Fibroblast of skin of right biceps (primary cell): ENCODE measurements around the gene FGGY.
"Not testable (repeated sequence)": the region's sequence is repeated elsewhere in the genome, so short reads cannot be mapped to it uniquely, and the experiment has no call there.

Experiments
- DNase-seq: peaks from one replicate; pipeline ENCODE4 v3.0.0-alpha.2; 2013

FGGY gene

DNA sequence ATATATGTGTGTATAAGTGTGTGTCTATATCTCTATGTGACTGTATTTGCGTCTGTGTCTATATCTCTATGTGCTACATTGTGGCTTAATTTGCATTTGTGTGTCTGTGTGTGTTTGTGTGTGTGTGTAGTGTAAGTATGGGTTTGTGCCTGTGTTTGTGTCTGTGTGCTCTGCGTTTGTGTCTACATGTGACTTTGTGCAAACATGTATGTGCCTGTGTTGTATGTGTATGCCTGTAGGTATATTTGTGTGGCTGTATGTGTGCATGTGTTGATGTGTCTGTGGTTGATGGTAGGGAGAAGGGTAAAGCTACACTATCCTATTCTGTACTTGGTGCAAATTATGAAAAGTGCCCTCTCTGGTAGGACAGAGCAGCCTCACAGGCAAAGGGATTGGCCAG, 7.3 kb upstream of the FGGY start:
- DNase-seq, result no peak

DNA sequence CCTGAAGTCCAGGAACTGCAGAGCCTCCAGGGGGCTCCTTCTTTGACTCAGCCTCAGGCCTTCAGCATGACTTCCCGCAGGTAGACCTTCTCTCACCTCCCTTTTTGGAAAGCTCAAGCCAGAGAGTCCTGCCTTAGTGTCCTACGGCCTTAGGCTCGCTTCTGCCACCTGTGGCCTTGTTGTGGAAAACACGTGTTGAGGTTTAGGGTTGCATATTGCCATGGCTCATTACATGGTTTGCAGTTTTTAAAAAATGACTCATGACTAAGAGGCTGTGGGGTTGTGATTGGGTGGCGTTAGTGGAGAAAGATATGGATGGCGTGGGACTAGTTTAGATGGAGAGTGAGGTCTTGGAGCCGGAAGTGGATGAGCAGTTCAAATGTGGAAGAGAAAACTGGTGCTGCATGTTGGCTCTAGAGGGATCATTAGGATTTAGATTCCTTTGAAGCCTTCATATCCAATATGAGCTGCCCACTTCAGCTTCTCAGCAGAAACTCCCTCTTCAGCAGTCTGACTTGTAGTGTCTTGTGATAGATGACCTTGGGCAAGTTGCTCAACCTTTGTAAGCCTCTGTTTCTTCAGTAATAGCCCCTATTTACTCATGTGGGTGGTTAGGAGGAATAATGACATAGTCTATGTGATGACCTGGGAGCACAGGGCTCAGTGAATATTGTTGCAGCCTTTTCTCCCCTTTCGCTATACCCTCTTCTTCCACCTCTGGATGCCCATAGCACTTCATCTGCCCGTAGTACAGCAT, 6.5 kb upstream of the FGGY start:
- DNase-seq, result peak; percentile 54

DNA sequence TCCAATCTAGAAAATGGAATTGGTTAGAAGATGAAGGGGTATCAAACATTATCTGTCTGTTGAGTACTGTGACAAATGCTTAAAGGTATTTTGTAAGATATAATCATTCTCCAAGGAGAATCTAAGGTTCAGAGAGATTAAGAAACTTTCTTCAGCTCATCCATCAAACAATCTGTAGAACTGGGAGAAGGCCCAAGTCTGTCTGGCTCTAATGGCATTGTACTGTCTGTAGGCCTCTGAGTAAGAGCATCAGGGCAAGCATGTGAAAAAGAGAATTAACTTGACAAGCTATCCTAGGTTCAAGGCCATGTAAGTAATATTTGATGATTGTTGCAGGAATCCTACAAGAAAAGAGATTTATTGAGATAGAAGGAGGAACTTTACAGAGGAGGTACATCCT, 5.3 kb upstream of the FGGY start:
- peak; percentile 66 for DNase-seq

DNA sequence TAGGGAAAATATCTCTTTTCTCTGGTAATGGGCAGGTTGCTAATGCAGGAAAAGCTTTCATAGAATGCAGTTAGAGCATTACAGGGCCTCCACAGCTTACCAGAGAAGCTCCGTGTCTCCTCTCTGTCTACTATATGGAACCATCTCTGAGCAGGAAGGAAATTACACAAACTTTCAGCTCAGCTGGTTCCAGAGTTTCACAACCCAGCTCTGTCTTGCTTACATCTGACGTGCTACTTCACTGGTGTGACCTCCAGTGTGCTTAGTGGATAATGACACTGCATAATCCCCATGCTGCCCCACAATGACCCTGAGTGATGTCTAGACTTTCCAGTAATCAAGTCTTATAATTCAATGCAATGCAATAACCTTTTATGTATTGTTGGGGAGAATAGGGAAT, 4.3 kb upstream of the FGGY start:
- no peak for DNase-seq

DNA sequence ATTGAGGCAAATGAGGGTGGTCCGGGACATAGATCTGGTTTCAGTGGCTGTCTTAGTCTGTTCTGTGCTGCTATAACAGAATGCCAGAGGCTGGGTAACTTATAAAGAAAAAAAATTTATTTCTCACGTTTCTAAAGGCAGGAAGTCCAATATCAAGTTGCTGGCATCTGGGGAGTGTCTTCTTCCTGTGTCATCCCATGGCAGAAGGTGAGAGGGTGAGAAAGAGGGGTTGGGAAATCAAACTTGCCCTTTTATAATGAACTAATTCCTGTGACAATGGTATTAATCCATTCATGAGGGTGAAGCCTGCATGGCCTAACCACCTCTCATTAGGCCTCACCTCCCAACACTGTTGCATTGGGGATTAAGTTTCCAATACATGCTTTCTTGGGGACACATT, 3.7 kb upstream of the FGGY start:
- no peak for DNase-seq

DNA sequence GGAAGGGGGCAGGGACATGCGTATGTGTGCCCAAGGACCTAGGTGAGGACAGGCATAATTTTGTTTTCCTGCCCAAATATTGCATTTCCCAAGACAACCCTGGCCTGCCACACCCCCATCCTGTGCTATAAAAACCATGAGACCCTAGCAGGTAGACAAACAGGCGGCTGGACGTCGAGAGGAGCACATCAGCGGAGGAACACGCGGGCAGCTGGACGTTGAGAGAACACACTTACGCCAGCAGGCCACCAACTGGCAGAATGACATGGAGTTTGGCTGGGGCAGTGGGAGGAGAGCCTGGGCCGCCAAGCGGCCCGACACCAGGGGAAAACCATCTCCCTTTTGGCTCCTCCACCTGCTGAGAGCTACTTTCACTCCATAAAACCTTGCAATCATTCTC, 3.0 kb upstream of the FGGY start:
- DNase-seq, result no peak

DNA sequence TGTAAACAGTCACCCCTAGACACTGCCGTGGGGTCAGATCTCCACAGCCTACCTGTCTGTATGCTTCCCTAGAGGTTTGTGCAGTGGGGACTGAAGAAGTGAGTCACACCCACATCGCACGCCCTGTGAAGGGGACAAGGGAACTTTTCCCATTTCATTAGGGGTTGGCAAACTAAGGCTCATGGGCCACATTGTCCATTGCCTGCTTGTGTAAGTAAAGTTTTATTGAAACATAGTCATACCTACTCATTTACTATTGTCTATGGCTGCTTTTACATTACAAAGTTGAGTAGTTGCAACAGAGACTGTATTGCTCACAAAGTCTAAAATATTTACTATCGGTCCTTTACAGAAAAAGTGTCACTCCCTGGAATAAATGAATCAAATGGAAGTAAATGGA, 2.5 kb upstream of the FGGY start:
- DNase-seq, result no peak

DNA sequence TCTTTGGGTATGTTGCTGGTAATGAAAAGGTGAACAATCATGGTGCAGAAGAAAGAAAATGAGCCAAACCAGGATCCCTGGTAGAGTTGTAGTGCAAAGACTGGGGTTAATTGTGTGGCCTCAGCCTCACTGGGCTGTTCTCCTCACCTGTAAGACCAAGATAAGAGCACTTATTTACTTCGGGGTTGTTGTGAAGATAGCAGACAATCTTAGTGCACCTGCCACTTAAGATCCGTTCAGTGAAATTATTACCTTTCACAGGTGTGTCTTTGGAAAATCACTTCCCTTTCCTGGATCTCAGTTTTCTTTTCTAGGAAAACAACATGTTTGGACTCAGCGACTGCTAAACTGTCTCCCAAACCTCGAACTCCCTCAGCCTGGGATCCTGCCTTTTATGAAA, 1.3 kb upstream of the FGGY start:
- no peak for DNase-seq

DNA sequence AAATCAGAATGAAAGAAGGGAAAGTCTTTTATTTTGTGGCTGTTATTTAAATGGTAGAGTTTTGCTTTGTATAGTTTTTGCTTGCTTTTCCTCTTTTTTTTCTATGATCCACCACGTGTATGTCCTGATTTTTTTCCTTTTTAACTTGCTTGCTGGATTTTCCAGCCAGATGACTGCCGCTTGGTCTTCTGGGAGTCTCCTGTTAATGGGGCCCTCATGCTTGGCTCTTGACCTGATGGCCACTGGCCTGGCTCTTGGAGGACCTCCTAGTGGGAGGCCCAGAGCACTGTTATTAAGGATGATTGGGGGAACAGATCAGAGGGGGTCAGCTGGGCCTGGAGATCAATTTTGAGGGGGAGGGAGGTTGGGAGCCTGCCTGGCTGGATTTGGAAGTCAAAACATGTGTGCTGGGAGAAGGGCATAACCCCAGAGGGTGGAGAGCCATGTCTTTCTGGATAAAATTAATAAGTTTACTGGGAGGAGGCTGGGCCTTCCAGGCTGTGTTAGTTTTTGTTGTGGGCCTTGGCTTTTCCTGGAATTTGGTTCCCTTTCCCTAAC, 1.2 kb downstream of the FGGY start:
- DNase-seq, result no peak

DNA sequence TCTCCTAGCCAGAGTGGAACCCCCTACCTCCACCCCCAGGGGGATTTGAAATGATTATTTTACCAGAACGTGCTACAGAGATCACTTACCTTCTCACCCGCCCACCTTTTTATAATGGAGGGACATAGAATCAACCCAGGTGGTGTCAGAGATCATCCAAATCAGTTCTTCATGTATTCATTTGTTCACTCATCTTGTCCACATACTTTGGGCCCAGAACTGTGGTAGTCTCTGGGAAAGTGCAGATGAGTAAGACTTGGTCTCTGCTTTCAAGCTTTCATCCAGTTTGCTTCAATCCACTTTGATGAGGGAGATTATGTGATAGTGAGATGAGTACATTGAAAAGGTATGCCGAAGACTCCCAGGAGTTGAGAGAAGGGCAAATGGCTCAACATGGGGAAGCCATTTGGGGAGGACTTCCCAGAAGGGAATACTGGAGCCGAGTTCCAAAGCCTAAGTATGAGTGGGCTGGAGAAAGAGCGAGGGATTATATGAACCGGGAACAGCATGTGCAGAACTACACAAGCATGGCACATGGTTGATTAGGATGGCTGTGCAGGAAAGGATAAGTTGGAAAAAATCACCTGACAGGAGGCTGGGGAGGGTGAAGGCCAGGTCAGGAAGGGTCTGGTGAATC, 1.9 kb downstream of the FGGY start:
- DNase-seq, result peak; percentile 79

DNA sequence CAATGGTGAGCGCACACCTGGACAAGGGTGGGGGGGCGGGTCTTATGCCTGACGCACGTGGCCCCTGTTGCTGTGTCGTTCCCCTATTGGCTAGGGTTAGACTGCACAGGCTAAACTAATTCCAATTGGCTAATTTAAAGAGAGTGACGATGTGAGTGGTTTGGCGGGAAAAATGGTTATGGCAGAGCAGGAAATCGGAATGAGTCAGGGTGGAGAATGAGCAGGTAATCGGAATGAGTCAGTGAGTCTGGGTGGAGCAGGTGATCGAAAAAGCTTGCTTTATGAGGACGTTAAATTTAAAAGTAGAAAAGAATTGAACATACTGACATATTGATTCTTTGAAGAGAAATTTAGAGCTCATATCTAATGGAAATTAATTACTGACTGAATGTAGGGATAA, 2.8 kb downstream of the FGGY start:
- DNase-seq, result not testable (repeated sequence)

DNA sequence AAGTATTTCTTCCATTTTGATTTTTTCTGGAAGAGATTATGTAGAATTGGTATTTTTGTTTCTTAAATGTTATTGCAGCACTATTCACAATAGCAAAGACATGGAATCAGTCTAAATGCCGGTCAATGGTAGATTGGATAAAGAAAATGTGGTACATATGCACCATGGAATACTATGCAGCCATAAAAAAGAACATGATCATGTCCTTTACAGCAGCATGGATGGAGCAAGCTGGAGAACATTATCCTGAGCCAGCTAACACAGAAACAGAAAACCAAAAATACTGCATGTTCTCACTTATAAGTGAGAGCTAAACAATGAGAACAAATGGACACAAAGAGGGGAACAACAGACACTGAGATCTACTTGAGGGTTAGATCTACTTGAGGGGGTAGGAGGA, 5.4 kb downstream of the FGGY start:
- no peak for DNase-seq

DNA sequence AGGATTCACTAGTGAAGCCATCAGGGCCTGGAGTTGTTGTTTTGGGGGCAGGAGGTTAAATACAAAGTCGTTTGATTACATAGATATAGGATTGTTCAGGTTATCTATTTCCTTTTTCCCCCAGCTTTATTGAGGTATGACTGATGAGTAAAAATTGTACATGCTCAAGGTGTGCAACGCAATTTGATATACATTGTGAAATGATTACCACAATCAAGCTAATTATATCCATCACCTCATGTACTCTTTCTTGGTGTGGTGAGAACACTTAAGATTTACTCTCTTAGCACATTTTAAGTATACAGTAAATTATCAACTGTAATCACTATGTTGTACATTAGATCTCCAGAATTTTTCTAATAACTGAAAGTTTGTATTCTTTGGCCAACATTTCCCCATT, 6.0 kb downstream of the FGGY start:
- DNase-seq, result no peak

DNA sequence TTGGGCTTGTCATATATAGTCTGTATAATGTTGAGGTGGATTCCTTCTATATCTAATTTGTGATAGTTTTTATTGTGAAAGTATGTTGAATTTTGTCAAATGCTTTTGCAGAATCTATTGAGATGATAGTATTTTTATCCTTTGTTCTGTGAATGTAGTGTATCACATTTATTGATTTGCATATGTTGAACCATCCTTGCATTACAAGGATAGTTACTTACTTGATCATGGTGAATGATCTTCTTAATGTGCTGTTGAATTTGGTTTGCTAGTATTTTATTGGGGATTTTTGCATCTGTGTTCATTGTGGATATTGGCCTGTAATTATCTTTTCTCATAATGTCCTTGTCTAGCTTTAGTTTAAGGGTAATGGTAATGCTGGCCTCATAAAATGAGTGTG, 8.3 kb downstream of the FGGY start:
- DNase-seq, result no peak

DNA sequence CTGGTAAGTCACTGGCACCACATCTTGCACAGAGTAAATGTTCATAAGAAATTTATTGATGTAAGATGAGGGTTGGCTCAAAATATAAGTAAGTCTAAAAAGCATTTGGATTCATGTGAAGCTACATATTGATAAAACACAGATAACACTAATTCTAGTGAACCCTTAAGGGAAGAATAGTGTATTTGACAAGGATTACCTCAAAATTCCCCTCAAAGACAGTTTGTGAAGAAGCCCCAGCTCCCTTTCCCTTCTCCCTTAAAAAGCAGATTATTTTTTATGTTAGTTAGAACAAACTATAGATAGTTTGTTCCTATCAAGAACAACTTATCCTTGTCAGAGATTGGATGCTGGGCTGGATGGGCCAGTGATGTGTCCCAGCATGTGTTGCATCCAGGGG, 10.7 kb downstream of the FGGY start:
- DNase-seq, result no peak

DNA sequence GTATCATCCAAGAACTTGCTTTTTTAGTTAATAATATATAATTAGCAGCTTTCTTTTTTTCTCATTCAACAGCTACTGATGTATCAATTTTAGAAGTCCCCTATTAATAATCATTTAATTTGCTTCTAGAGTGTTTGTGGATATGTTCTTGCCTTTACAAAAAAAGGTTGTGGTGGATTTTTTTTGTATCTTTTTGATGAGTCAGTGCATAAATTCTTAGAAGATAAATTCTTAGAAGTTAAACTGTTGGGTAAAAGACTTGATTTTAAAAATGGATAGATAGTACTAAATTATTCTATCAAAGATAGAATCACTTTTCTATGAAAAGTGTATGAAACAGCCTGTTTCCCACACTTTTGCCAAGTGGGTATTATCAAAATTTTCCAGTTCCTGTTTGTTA, 11.9 kb downstream of the FGGY start:
- no peak for DNase-seq

DNA sequence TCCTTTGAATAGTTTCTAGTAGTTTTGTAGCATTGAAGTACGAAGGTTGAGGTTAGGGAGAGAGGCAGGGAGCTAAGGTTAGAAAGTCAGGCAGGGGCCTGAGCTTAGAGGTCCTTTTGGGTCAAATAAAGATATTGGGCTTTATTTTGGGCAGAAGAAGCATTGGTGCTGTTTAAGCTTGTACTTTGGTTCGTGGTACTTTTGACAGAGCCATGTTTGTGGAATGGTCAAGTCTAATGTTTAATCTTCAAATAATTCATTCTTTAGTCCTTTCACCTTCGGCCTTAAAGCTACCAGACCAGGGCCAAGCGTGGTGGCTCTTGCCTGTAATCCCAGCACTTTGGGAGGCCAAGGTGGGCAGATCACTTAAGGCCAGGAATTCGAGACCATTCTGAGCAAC, 12.5 kb downstream of the FGGY start:
- no peak for DNase-seq

DNA sequence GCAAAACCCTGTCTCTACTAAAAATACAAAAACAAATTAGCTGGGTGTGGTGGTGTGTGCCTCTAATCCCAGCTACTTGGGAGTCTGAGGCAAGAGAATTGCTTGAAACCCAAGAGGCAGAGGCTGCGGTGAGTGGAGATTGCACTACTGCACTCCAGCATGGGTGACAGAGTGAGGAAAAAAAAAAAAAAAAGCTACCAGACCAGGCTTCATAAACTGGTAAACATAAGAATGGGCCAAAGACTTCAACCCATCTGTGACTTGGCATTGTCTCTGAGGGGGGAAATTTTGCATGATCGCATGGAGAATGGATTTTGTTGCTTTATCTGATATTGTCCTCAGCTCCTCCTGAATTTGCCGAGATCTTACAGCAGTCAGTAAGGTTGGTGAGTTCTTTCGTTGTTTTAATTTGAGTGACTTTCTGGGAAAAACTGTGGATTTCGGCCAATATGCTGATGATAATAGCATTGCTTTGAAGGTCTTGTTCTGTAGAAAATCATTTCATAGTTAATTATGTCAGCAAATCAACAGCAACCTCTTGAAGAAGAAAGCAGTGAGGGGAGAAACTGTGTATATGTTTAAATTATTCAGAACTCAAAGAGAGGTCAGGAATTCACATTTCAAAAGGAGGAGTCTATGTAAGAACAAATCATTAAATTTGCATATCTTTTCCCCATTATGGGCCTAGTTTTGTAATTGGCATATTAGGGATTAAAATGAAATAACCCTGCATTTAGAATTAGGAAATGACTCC, 13.1 kb downstream of the FGGY start:
- no peak for DNase-seq

DNA sequence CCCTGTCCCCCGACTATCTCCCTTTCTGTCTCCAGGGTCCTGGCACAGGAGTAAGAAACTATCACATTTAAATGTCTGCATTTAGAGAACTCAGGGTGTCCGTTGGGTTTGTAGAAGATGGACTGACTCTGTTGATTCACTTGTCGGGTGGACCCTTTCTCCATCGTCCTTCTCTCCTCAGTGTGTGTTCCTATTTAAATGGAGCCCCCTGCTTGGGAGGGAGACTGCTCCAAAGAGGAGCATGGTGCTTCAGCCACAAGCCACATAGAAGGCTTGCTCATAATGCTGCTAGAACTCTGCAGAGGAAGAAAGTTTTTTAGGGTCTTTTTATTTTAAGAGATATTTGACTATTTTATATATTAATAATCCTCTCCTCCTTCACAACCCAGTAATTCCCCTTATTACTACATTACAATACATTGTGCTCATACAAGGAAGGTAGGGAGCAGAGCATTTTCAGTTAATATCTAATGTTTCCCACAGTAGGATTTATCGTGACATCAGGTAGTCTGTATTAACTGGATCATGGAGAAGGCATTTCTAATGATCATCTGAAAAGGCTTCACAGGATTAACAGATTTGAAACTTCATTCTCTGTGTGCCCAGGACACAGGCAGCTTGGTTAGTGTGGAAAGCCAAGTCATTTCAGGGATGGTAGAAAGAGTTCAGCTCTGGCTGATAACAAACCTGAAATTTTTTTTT, 13.8 kb downstream of the FGGY start:
- DNase-seq, result no peak

DNA sequence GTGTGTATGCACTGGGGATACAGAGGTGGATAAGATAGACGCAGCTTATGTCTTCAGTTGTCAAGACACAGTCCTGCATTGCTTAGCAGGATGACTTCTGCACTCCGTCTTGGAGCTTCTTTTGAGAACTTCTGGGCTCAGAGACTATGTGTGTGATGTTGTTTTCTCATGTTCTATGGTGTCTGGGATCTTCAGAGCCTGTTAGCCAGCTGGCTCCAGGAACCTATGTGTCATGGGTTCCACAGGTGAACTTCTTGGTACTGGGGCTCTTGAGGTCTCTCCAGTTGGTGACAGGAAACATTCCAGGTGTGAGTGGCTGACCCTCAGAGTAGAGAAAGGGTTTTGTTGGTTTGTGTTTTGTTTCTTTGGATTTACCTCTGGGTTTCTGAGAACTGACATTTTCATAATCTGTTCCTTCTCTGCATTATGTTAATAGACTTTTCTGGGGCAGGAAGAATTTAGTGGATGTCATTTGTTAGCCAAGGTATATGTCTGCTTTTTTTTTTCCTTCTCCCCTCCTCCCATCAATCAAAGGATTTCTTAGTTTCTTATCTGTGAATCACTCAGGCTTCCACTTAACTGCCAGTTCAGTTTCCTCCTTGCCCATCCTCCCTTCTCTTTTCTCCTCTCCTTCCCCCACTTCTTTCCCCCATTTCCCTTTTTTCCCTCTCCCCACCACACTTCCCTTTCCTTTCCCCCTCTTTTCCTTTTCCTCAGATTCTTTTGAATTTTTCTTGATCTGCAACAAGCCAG, 18.1 kb downstream of the FGGY start:
- DNase-seq, result no peak

DNA sequence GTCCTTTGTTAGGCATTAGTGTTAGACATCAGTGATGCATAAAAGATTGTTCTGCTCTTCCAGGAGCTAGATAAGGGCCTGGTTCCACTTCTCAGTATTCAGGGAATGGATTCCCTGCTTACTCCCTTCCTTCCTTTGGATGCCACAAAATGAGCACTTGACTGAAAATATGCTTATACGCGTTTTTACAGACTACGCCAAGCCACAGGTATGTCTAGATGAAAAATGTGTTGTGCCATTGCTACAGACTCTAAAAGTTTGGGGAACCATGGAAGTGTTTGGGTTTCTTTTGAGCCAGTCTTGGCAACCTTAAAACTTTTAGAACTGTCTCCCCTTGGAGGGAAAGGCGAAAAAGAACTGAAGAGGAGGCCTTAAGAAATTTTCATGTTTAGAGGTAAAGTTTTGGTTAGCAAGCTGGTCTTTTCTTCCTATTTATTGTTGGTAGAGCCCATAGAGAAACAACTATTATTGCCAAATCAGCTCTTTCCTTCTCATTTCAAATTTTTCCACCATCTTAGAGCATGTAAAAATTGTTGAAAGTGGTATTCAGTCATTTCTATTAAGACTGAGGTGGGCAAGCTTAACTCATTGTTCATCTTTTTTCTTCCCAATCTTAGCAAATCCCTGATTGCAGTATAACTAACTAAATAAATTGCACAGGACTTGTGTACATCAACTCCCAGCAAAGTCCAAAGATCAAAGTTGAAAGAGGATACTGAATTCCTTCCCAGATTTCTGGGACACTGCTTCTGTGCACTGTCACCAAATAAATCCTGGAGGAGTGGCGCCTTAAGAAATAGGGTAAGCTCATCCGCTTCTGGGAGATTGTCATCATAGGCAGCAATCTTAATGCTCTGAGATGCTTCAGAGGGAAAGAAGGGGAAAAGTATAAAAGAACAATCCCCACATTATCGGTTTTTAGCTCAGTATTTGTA, 18.9 kb downstream of the FGGY start:
- peak; percentile 54 for DNase-seq
